Stimulated activated CD4-positive, alpha-beta T cell treated with anti-CD3 and anti-CD28 coated beads, Interleukin-2, amount 100 ng/mL, for 4 hours (primary cell): Measurements from ENCODE around the gene CSTB.

Experiments
- DNase-seq: peaks from one replicate; pipeline ENCODE4 v3.0.0-alpha.2; 2020; ENCODE audit warnings: low read depth

Gene CSTB

DNA sequence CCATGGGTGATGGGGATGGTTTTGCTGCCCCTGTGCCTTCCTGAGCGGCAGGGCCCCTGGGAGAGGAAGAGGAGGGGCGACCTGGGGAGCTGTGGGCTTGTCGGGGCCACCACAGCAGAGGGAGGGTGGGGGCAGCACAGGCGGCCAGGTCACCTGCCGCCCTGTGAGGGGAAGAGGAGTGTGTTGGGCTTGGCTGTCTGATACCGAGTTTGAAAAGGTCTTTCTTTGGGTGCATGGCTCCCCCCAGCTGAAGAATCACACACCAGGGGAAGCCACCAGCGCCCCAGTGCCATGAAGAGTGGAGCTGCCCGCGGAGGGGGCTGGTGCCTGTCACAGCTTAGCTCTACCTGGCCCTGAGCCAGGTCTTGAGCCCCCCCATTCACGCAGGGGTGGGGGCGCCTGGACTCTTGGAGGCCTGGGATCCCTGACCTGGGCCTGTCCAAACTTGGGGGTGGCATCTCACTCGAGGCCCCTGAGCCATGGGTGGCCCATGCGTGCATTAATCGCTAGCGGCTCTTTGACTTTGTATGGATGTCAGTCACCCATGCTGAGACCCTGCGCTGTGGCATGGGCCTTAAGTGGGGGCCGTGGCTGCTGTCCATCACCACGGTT is 26.4 kb downstream of the CSTB start:
- no peak for DNase-seq

DNA sequence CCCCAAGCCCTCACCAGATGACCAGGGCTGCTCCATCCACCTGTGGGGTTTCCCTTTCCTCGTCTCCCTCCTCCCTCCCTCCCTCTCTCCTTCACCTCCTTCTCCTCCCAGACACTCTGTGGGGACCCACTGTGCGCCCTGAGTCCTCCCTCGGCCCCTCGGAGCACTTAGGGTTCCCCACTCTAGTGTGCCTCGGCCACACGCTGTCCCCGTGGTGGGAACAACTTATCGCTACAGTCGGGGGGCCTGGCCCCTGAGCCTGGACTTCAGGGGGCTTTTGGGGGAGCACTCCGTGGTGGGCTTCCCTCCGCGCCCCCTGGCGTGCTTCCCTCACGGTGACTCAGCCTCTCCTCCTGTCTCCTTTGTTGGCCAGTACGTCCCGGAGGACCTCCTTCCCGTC is 27.5 kb downstream of the CSTB start:
- DNase-seq: no peak

- DNase-seq: no peak
Observed at GRCh38 chr21:43745772-43746517, 30.2 kb downstream of the CSTB start.

- DNase-seq: no peak
Observed at GRCh38 chr21:43744725-43745124, 31.4 kb downstream of the CSTB start.

DNA sequence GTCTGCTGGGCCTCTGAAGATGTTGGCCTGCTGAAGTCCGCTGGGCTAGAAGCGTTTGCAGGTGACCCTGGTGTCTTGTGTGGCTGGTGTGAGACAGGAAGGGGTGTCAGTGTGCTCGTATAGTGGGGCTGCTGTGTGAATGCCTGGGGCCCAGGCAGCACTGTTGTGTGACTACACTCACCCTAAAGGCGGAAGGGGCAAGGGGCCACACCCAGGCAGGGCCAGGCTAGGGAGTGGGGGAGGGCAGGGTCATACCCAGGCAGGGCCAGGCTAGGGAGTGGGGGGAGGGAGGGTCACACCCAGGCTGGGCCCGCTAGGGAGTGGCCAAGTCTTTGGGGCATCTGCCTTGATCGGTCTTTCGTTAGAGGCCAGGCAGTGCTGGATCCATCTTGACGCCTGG is 32.2 kb downstream of the CSTB start:
- DNase-seq: no peak

- DNase-seq: no peak
Observed at GRCh38 chr21:43741423-43742096, 34.5 kb downstream of the CSTB start.

- DNase-seq: no peak
Observed at GRCh38 chr21:43740497-43741156, 35.5 kb downstream of the CSTB start.

- no peak for DNase-seq
Observed at GRCh38 chr21:43739621-43740435, 36.3 kb downstream of the CSTB start.

DNA sequence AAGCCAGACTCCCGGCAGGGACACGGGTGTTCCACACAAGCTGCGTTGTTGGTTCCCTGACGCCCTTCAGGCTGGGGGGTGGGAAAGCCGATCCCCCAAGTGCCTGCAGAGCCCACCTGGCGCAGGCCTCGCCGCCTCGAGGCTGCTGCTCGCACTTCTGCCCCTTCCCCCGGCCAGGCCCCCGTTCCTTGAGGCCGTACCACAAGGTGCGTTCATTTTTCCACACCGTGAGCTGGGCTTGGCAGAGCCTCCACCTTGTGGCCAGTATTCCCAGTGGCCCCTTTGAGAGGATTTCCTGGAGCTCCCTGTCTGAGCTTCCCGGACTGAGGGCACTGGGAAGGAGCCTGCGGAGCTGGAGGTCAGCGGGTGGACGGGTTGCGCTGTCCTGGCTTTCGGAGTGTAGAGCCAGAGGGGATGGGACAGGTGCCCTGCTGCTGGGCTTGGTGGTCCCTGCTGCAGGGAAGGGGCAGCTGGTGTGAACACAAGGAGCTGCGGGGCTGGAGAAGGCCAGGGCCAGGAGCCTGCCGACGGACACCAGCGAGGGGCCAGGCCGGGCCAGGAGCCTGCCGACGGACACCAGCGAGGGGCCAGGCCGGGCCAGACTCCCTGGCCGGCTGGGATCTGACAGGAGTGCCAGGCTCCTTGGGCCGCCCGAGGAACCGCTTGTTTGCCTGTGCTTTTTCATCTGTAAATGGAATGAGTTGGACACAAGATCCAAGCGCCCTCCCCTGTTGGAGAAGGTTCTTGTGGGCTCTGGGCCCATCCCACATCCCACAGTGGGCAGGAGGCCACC is 38.8 kb downstream of the CSTB start:
- no peak for DNase-seq

GRCh38 chr21:43736224-43736883 is 39.8 kb downstream of the CSTB start:
- DNase-seq: no peak

DNA sequence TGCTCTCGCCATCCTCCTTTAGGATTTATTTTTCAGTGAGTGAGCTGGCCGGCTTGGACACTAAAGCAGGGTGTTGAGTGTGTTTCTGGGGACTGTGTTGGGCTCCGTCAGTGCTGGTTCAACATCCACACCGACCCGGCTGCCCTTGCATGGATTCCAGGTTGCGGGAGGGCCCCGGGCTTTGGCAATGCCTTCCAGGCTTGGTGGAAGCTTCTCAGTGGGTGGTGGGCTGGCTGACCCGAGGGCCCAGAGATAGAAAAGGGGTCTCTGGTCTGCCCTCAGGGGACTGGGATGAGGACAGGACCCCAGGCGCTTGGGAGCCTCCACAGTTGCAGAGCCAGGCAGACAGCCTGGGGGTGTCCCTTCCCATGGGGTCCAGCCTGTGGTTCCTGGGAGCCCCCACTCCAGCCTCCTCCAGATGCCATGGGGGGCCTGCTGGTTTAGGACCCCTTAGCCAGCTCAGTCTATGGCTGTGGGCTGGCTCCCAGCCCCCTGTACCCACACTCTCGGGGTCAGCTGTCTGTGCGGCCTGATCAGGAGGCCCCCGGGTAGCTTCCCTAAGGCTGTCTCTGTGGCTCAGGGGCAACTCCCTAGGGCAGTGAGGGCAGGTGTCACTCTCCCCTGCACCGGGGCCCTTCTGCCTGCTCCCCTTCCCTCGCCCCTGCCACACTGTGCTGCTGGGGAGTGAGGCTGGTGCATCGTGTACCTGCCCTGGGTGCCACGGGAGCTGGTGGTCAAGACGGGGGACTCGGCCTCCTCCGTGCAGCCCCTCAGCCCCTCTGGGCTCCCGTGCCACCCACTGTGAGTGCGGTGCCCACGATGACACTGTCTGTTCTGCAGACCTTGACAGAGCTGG is 40.6 kb downstream of the CSTB start:
- DNase-seq: no peak

DNA sequence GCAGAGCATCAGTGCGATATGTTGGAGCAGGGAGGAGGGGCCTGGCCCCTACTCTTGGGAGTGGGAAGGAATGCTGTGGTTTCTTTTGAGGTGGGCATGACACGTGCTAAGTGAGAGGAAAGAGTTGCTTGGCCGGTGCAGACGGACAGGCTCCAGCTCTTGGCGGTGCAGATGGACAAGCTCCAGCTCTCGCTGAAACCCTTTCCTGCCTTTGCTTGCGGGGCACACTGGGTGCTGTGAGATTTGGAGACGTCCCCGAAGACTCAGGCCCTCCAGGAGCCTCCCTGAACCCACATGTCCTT is 41.2 kb downstream of the CSTB start:
- DNase-seq: no peak

- no peak for DNase-seq
Observed at GRCh38 chr21:43734131-43734927, 41.8 kb downstream of the CSTB start.

GRCh38 chr21:43733529-43734071 is 42.5 kb downstream of the CSTB start:
- DNase-seq: no peak

GRCh38 chr21:43733060-43733459 is 43.0 kb downstream of the CSTB start:
- no peak for DNase-seq

GRCh38 chr21:43731891-43732711 is 44.0 kb downstream of the CSTB start:
- no peak for DNase-seq

- DNase-seq: no peak
Observed at GRCh38 chr21:43731476-43731875, 44.6 kb downstream of the CSTB start.
